ENCODE results near the gene AMDHD2.

The AMDHD2 gene

DNA sequence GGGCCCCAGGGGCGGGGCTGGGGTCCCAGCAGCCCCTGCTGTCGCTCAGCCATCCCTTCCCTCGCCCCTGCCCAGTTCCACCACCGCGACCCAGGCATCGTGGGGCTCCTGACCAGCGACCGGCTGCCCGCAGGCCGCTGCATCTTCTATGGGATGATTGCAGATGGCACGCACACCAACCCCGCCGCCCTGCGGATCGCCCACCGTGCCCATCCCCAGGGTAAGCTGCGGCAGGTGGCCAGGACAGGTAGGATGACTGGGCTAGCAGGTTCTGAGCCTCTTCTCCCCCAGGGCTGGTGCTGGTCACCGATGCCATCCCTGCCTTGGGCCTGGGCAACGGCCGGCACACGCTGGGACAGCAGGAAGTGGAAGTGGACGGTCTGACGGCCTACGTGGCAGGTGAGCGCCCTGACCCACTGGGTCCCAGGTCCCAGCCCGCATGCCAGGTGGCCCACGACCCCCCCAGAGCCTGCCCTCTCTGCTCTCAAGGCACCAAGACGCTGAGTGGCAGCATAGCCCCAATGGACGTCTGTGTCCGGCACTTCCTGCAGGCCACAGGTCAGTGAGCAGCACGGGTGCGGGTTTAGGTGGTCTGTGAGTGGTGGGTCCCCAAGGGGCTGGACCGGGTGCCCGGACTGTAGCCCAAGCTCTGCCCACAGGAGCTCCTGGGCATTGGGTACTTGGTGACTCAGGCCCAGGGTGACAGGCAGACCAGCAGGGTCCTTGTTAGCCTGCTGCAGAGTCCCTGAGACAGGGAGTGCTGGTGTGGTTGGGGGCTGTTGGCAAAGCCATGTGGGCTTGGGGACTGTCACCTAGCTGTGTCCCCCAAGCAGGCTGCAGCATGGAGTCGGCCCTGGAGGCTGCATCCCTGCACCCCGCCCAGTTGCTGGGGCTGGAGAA is 8.2 kb downstream of the AMDHD2 start:
- Mint-ChIP-seq H3K4me3 (no peak overlapping the region), H3K9me3 (no peaks in the 10 kb centered on the region), H3K36me3 (ENCODE audit: low read depth) (peaks cover 10% of the 10 kb centered on the region)

GRCh38 chr16:2529061-2529931 is 9.1 kb downstream of the AMDHD2 start:
- Mint-ChIP-seq H3K36me3 (ENCODE audit: low read depth) (peaks cover 7% of the 10 kb centered on the region), H3K27me3 (ENCODE audit: low read depth) (no peaks in the 10 kb centered on the region), H3K4me1 (peaks cover 5% of the 10 kb centered on the region), H3K9me3 (no peaks in the 10 kb centered on the region), H3K4me3 (no peak overlapping the region), H3K27ac (no peak overlapping the region)
- no peak for TF ChIP-seq CTCF (IDR thresholded peaks at IDR 0.05; ENCODE audit: unreplicated experiment in 3 of 3)

More for the DNA sequence above, 8.2 kb downstream of the AMDHD2 start:
- TF ChIP-seq CTCF (IDR thresholded peaks at IDR 0.05; ENCODE audit: unreplicated experiment in 3 of 3) = no peak
- H3K27me3 Mint-ChIP-seq (ENCODE audit: low read depth) = no peaks in the 10 kb centered on the region
- no peak overlapping the region for H3K27ac Mint-ChIP-seq
- H3K4me1 Mint-ChIP-seq = peaks cover 5% of the 10 kb centered on the region

DNA sequence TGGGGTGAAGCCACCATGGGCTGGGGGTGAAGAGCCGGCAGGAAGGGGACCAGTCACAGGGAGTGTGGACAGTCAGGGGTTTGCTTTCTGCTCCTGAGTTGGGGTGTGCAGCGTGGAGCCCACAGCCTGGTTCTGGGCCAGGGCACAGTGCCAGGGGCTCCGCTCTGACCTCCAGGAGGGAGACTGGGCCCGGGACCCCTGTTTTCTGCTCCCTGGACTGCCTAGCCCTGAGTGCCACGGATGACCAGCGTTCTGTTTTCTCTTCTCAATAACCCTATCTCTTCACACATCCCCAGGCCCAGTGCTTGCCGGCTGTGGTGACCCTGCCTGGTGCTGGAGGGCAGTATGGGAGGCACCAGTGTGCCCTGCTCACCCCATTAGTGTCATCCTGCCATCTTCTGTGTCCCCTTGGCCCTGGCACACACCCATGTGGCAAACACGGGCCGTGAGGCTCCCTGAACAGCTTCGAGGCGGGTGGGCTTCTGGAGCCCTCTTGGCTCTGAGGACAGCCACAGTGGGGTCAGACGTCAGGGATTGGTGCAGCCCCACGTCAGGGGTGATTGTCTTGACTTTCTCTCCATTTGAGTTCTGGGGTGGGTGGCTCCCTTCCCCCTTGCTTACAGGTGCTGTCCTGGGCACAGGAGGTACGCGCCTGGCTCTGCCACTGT is 9.9 kb downstream of the AMDHD2 start:
- peaks cover 5% of the 10 kb centered on the region for H3K4me1 Mint-ChIP-seq
- no peaks in the 10 kb centered on the region for H3K36me3 Mint-ChIP-seq (ENCODE audit: low read depth)
- no peaks in the 10 kb centered on the region for H3K9me3 Mint-ChIP-seq
- no peak overlapping the region for H3K27ac Mint-ChIP-seq
- TF ChIP-seq CTCF (IDR thresholded peaks at IDR 0.05; ENCODE audit: unreplicated experiment in 3 of 3) = no peak
- H3K4me3 Mint-ChIP-seq = peak overlapping the region; percentile 58 to 67 (median 66)
- no peaks in the 10 kb centered on the region for H3K27me3 Mint-ChIP-seq (ENCODE audit: low read depth)

GRCh38 chr16:2530629-2531318 is 10.6 kb downstream of the AMDHD2 start:
- Mint-ChIP-seq H3K4me1 (peaks cover 5% of the 10 kb centered on the region), H3K4me3 (peak overlapping the region; percentile 91 to 94 (median 91)), H3K27ac (peak overlapping the region in 1 of 3 experiments; percentile 41), H3K9me3 (no peaks in the 10 kb centered on the region), H3K36me3 (ENCODE audit: low read depth) (no peaks in the 10 kb centered on the region), H3K27me3 (ENCODE audit: low read depth) (no peaks in the 10 kb centered on the region)
- no peak for TF ChIP-seq CTCF (IDR thresholded peaks at IDR 0.05; ENCODE audit: unreplicated experiment in 3 of 3)

DNA sequence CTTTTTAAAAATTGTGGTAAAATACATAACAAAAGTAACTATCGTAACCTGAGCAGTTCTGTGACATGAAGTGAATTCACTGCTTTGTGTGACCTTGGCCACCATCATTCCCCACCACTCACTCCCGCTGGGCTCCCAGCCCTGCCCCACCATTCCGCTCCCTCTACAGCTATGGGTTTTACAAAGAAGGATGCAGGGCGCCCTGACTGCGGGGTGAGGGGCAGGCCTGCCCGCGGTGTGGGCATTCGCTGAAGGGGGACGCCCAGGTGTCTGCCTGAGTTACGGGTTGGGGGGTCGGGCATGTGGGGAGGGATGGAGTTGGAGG is 11.2 kb downstream of the AMDHD2 start, which contains the start of gene CEMP1:
Gene CEMP1, minus strand, starts transcription at position 38 of the 325 bp plus-strand sequence. CDS start 335 bp downstream, outside the sequence.
- no peaks in the 10 kb centered on the region for H3K36me3 Mint-ChIP-seq (ENCODE audit: low read depth)
- peak within 1 kb of the TSS; percentile 83 to 96 (median 88) for H3K27ac Mint-ChIP-seq
- TF ChIP-seq CTCF (IDR thresholded peaks at IDR 0.05; ENCODE audit: unreplicated experiment in 3 of 3) = no peak
- peaks cover 5% of the 10 kb centered on the region for H3K4me1 Mint-ChIP-seq
- no peaks in the 10 kb centered on the region for H3K27me3 Mint-ChIP-seq (ENCODE audit: low read depth)
- H3K4me3 Mint-ChIP-seq = peak within 1 kb of the TSS; percentile 91 to 94 (median 91)
- no peaks in the 10 kb centered on the region for H3K9me3 Mint-ChIP-seq
